Neuronal stem cell (in vitro differentiated cells): ENCODE data around the gene AMOTL2.
A peak's percentile ranks its signal among the peaks of the same experiment; 100 is the strongest.

Experiments
- DNase-seq: peaks from one replicate; pipeline ENCODE4 v3.0.0-alpha.2; 2013; ENCODE audit warnings: low spot score
- H2AFZ ChIP-seq: one replicate; pipeline ENCODE4 v1.6.1; 2013; ENCODE audit warnings: mild to moderate bottlenecking, low read length, inconsistent platforms
- H2AK5ac ChIP-seq: 2 replicates; pipeline ENCODE4 v1.6.1; 2013; ENCODE audit warnings: low read depth, mild to moderate bottlenecking, inconsistent platforms, low read length, moderate library complexity, mixed read lengths
- H2BK120ac ChIP-seq: 2 replicates; pipeline ENCODE4 v1.6.1; 2013; ENCODE audit warnings: low read depth, mild to moderate bottlenecking, inconsistent platforms, low read length, moderate library complexity, mixed read lengths
- H2BK12ac ChIP-seq: one replicate; pipeline ENCODE4 v1.6.1; 2013; ENCODE audit warnings: low read length, inconsistent platforms
- H2BK15ac ChIP-seq: 2 replicates; pipeline ENCODE4 v1.6.1; 2013; ENCODE audit warnings: mild to moderate bottlenecking, low read length, inconsistent platforms, mixed read lengths
- H2BK5ac ChIP-seq: one replicate; pipeline ENCODE4 v1.6.1; 2013; ENCODE audit warnings: inconsistent platforms, mild to moderate bottlenecking, low read length, moderate library complexity
- H3K14ac ChIP-seq: one replicate; pipeline ENCODE4 v1.6.1; 2013; ENCODE audit warnings: low read length, inconsistent platforms
- H3K18ac ChIP-seq: 2 replicates; pipeline ENCODE4 v1.6.1; 2013; ENCODE audit warnings: low read length, inconsistent platforms
- H3K23ac ChIP-seq: 2 replicates; pipeline ENCODE4 v1.6.1; 2013; ENCODE audit warnings: low read depth, mild to moderate bottlenecking, mixed read lengths, low read length, inconsistent platforms; ENCODE audit not compliant: poor library complexity
- H3K27ac ChIP-seq: replicated peaks from 3 replicates; pipeline ENCODE4 v1.5.1; 2013; ENCODE audit warnings: low read length, inconsistent platforms
- H3K27me3 ChIP-seq, 3 experiments: 2 replicates each; pipeline ENCODE4 v1.6.1; 2013; ENCODE audit warnings: low read length in 3 of 3, mild to moderate bottlenecking in 2 of 3, inconsistent platforms in 1 of 3, low read depth in 1 of 3, mixed read lengths in 1 of 3, moderate library complexity in 1 of 3; ENCODE audit not compliant: control insufficient read depth in 3 of 3, insufficient read depth in 3 of 3
- H3K36me3 ChIP-seq, 2 donors: replicated peaks in 1 of 2; 2 replicates each; pipeline ENCODE4 v1.6.1; 2013; ENCODE audit warnings: low read length in 2 of 2; ENCODE audit not compliant: control insufficient read depth in 2 of 2, insufficient read depth in 2 of 2
- H3K4ac ChIP-seq: 2 replicates; pipeline ENCODE4 v1.6.1; 2013; ENCODE audit warnings: inconsistent platforms, mild to moderate bottlenecking, low read length, moderate library complexity
- H3K4me1 ChIP-seq, 2 donors: 1 replicate in 1 of 2; 2 replicates in 1 of 2; pipeline ENCODE4 v1.6.1; 2013; ENCODE audit warnings: low read length in 2 of 2, low read depth in 1 of 2; ENCODE audit not compliant: control insufficient read depth in 2 of 2, insufficient read depth in 1 of 2
- H3K4me2 ChIP-seq: one replicate; pipeline ENCODE4 v1.6.1; 2013; ENCODE audit warnings: mild to moderate bottlenecking, low read length, inconsistent platforms; ENCODE audit not compliant: insufficient read depth, poor library complexity, severe bottlenecking
- H3K4me3 ChIP-seq, 2 donors: 2 replicates each; pipeline ENCODE4 v1.5.1; 2013; ENCODE audit warnings: low read length in 2 of 2, mild to moderate bottlenecking in 2 of 2, inconsistent platforms in 1 of 2, moderate library complexity in 1 of 2
- H3K79me1 ChIP-seq: one replicate; pipeline ENCODE4 v1.6.1; 2013; ENCODE audit warnings: low read depth, mild to moderate bottlenecking, inconsistent platforms, low read length, moderate library complexity
- H3K9ac ChIP-seq: one replicate; pipeline ENCODE4 v1.6.1; 2013; ENCODE audit warnings: mild to moderate bottlenecking, low read depth, low read length, inconsistent platforms; ENCODE audit not compliant: poor library complexity
- H3K9me3 ChIP-seq, 2 donors: replicated peaks in 1 of 2; 2 replicates each; pipeline versions ENCODE3 to v1.6.1; 2013; ENCODE audit warnings: low read length in 2 of 2, mild to moderate bottlenecking in 2 of 2, inconsistent platforms in 1 of 2, low read depth in 1 of 2, mixed read lengths in 1 of 2, moderate library complexity in 1 of 2; ENCODE audit not compliant: control insufficient read depth in 2 of 2, insufficient read depth in 1 of 2
- H4K8ac ChIP-seq: one replicate; pipeline ENCODE4 v1.6.1; 2013; ENCODE audit warnings: low read depth, mild to moderate bottlenecking, inconsistent platforms, low read length, moderate library complexity
- H4K91ac ChIP-seq: one replicate; pipeline ENCODE4 v1.6.1; 2013; ENCODE audit warnings: low read length, low read depth, mild to moderate bottlenecking, inconsistent platforms; ENCODE audit not compliant: poor library complexity
- WGBS, 2 donors: extraction: QIAGEN DNeasy Blood & Tissue Kit; methylation state at CpG; one replicate each; pipeline ENCODE4 v1.1.7; 2013; ENCODE audit warnings: missing lambda C conversion rate in 2 of 2, mixed read lengths in 1 of 2; ENCODE audit not compliant: insufficient read length in 2 of 2, insufficient replicate concordance in 1 of 2; ENCODE audit errors: extremely low coverage in 2 of 2; 5-methylcytosine and 5-hydroxymethylcytosine counted together

Gene AMOTL2

DNA sequence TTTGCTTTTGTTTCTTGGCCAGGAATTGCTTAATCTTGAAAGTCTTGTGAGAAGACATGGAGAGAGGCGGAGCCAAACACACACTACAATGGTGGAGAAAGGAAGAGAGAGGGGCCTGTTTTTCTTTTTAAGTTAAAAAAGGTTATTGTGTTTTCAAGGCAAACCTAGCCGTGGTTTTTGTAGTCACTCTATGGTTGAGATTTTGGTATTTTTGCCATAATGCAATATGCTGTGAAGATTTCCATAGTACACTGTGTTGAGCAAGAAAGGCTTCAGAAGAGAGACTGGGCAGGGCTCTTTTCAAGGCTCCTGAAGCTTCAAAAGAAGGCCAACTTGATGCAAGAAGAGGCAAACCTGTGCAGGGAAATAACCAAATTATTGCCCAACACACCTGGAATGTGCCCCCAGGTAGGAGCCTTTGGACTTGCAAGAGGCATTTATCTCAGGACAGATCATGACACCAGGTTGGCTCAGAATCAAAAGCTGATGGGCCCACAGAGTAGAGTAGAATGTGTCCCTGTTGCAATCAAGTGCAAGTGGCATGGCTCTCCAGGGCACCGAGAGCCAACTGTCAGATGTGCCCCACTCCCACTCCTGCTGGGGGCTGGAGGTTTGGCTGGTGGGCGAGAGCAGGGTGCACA, 22.1 kb downstream of the AMOTL2 start:
- H3K36me3 ChIP-seq, result peaks cover 36 to 57% of the 10 kb centered on the region in 2 donors
- H3K14ac ChIP-seq, result no peak overlapping the region
- no peak overlapping the region for H2BK5ac ChIP-seq
- H2AFZ ChIP-seq, result no peak overlapping the region
- peaks cover 0 to 2% of the 10 kb centered on the region in 2 donors for H3K9me3 ChIP-seq
- peak overlapping the region; percentile 64 for H2AK5ac ChIP-seq
- H3K23ac ChIP-seq, result no peak overlapping the region
- H3K4me2 ChIP-seq, result no peak overlapping the region
- no peak overlapping the region for H4K91ac ChIP-seq
- no peaks in the 10 kb centered on the region for H3K27me3 ChIP-seq
- peaks cover 4 to 10% of the 10 kb centered on the region in 2 donors for H3K4me1 ChIP-seq
- H3K79me1 ChIP-seq, result no peaks in the 10 kb centered on the region
- no peak overlapping the region for H3K4me3 ChIP-seq
- no CpG with 5 or more reads among the region's 4 CpGs for WGBS, 2 donors
- no peak overlapping the region for H2BK120ac ChIP-seq
- H3K18ac ChIP-seq, result no peak overlapping the region
- no peak overlapping the region for H4K8ac ChIP-seq
- H2BK15ac ChIP-seq, result no peak overlapping the region
- no peak for DNase-seq
- no peak overlapping the region for H3K4ac ChIP-seq
- H3K27ac ChIP-seq, result no peak overlapping the region
- no peak overlapping the region for H3K9ac ChIP-seq
- H2BK12ac ChIP-seq, result no peak overlapping the region

DNA sequence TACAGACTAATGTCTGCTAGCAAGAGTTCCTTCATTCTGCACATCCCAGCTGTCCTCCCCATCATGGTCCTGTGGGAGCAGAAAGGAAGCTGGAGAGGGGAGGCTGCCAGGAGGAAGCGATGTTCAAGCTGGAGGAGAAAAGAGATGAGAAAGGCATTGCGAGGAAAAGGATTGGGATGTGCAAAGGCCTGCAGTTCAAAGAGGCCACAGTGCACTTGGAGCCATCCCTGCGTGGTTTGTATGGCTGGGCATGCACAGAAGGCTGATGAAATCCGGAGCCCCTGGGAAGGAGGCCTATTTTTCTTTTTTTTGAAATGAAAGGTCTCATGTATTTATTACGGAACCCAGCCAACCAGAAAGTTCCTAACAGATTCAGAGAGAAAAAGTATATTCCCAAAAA, 22.8 kb downstream of the AMOTL2 start:
- Histone ChIP-seq H3K23ac (no peak overlapping the region), H3K4me2 (no peak overlapping the region), H2BK120ac (no peak overlapping the region), H3K4me1 (peaks cover 0 to 9% of the 10 kb centered on the region in 2 donors), H2BK5ac (no peak overlapping the region), H3K27me3 (no peaks in the 10 kb centered on the region), H3K27ac (no peak overlapping the region), H4K91ac (no peak overlapping the region), H2AFZ (no peak overlapping the region), H2AK5ac (no peak overlapping the region), H4K8ac (no peak overlapping the region), H2BK12ac (no peak overlapping the region), H3K79me1 (no peaks in the 10 kb centered on the region), H3K36me3 (peaks cover 29 to 49% of the 10 kb centered on the region in 2 donors), H3K4ac (no peak overlapping the region), H3K14ac (no peak overlapping the region), H3K18ac (no peak overlapping the region), H3K4me3 (no peak overlapping the region), H3K9me3 (peaks cover 3 to 4% of the 10 kb centered on the region in 2 donors), H2BK15ac (no peak overlapping the region), H3K9ac (no peak overlapping the region)
- no CpG with 5 or more reads among the region's 5 CpGs for WGBS, 2 donors
- no peak for DNase-seq

DNA sequence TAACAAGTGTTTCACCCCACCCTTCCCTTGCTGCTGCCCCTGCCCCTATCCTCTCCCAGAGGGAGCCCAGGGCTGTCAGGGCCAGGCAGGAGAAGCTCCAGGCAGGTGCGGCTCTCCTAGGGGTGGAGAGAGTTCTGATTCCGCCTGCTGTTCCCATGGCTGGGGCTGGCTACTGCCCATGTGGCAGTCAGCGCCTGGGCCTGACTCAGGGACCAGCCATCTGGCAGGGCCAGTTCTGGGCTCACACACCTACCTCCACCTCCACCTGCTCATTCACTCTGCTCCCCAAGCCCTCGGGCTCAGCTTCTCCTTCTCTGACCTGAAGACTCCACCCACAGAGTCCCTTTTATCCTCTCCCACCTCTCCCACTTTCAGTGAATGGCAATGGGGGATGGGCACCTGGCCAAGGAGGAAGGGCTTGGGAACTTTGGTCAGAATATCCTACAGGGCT, 23.4 kb downstream of the AMOTL2 start:
- Histone ChIP-seq H3K36me3 (peaks cover 25 to 44% of the 10 kb centered on the region in 2 donors), H3K4me2 (no peak overlapping the region), H2AK5ac (peak overlapping the region; percentile 85), H3K9ac (peak overlapping the region; percentile 10), H4K91ac (no peak overlapping the region), H2BK12ac (no peak overlapping the region), H3K23ac (peak overlapping the region; percentile 9), H2BK120ac (no peak overlapping the region), H3K4ac (no peak overlapping the region), H2AFZ (no peak overlapping the region), H3K4me1 (peaks cover 0 to 9% of the 10 kb centered on the region in 2 donors), H3K4me3 (no peak overlapping the region), H3K27ac (no peak overlapping the region), H3K9me3 (peaks cover 4 to 7% of the 10 kb centered on the region in 2 donors), H2BK15ac (no peak overlapping the region), H3K14ac (no peak overlapping the region), H4K8ac (no peak overlapping the region), H3K18ac (peak overlapping the region; percentile 80), H3K27me3 (no peaks in the 10 kb centered on the region), H2BK5ac (peak overlapping the region; percentile 67), H3K79me1 (no peaks in the 10 kb centered on the region)
- WGBS, 2 donors, result no CpG with 5 or more reads among the region's 4 CpGs
- no peak for DNase-seq

DNA sequence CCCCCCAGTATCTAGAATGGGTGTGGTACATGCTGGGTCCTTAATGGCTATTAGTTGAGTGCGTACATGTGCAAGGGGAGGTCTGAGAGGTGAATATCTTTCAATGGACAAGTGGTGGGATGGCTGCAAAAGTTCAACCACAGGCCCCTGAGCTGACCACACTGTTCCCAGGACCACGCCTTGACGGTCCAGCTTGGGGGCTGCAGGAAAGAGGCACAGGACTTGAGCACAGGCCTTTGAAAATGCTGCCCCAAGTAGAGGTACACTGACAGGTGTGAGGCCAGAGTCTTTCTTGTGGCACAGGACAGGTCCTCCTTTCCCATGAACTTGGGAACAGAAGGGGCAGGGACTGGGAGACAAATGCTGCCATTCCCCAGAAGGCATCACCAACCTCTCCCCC, 24.0 kb downstream of the AMOTL2 start:
- WGBS, 2 donors, result no CpG with 5 or more reads among the region's 3 CpGs
- Histone ChIP-seq H3K4me1 (peaks cover 0 to 8% of the 10 kb centered on the region in 2 donors), H3K36me3 (peaks cover 22 to 38% of the 10 kb centered on the region in 2 donors), H3K4me3 (no peak overlapping the region), H3K4ac (no peak overlapping the region), H2AK5ac (no peak overlapping the region), H2BK5ac (peak overlapping the region; percentile 67), H3K4me2 (no peak overlapping the region), H3K14ac (no peak overlapping the region), H3K79me1 (no peaks in the 10 kb centered on the region), H3K18ac (peak overlapping the region; percentile 80), H3K27me3 (no peaks in the 10 kb centered on the region), H2BK120ac (no peak overlapping the region), H3K9ac (no peak overlapping the region), H4K8ac (no peak overlapping the region), H2AFZ (no peak overlapping the region), H3K27ac (no peak overlapping the region), H4K91ac (no peak overlapping the region), H2BK12ac (no peak overlapping the region), H3K9me3 (peaks cover 4 to 7% of the 10 kb centered on the region in 2 donors), H3K23ac (no peak overlapping the region), H2BK15ac (no peak overlapping the region)
- DNase-seq, result no peak
